ENCODE measurements around the gene MRGPRF. TPM values are rescaled to one million over a fixed set of nuclear protein-coding genes. Genes with fewer than 3 reads are reported as not detected.

Gene MRGPRF
- total RNA-seq, 1 experiment from 2014 or later, result 0.35 TPM

DNA sequence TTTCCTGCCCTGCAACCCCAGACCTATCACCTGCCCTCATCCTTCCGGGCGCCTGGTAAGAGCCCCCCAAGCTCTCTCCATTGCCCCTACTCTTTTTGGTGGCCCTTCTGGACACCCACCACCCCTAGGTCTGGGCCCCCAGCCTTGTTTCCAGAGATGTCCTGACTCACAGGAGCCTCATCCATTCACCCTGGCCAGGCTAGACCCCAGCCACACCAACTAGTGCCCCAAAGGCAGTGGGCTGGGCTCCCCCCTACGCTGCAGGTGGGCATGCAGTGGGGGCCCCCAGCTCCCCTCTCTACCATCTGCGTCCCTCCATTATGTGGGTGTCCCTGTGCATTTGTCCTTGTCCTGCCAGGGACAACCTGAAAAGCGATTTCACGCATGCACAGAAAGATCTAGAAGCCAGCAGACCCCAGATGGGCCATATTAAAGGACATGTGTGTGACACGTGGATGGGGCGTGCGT lies 1.4 kb downstream of the MRGPRF start:
- Histone ChIP-seq H3K4me3 (no peak overlapping the region), H3K9me3 (ENCODE audit: insufficient read depth, low read depth) (no peaks in the 10 kb centered on the region), H2AFZ (no peak overlapping the region), H3K36me3 (ENCODE audit: low read depth) (no peaks in the 10 kb centered on the region), H3K79me2 (ENCODE audit: low read depth) (no peaks in the 10 kb centered on the region), H3K4me1 (replicated peaks; ENCODE audit: insufficient read depth) (peaks cover 40% of the 10 kb centered on the region), H4K20me1 (ENCODE audit: insufficient read depth) (no peaks in the 10 kb centered on the region), H3K27me3 (ENCODE audit: insufficient read depth, low read depth) (peaks cover 15% of the 10 kb centered on the region; the same call in 1 of the 2 replicates), H3K4me2 (peak overlapping the region; percentile 73), H3K9me2 (ENCODE audit: insufficient read depth) (no peaks in the 10 kb centered on the region), H3F3A (ENCODE audit: insufficient read depth, low read depth) (peaks cover 23% of the 10 kb centered on the region), H3K27ac (no peak overlapping the region)
- BruUV-seq (replicated peaks), result no TSS peak
- CTCF ChIA-PET, result no interaction called here
- DNase-seq, result no peak
- TF ChIP-seq EZH2 (IDR thresholded peaks at IDR 0.05; ENCODE audit: low read depth) (no peak), CTCF (conservative IDR thresholded peaks at IDR 0.05) (no peak)
- intact Hi-C loops (cut with micrococcal nuclease; ENCODE audit: unreplicated experiment), result no loop called here
- POLR2A ChIA-PET (ENCODE audit: unreplicated experiment), result no interaction called here

DNA sequence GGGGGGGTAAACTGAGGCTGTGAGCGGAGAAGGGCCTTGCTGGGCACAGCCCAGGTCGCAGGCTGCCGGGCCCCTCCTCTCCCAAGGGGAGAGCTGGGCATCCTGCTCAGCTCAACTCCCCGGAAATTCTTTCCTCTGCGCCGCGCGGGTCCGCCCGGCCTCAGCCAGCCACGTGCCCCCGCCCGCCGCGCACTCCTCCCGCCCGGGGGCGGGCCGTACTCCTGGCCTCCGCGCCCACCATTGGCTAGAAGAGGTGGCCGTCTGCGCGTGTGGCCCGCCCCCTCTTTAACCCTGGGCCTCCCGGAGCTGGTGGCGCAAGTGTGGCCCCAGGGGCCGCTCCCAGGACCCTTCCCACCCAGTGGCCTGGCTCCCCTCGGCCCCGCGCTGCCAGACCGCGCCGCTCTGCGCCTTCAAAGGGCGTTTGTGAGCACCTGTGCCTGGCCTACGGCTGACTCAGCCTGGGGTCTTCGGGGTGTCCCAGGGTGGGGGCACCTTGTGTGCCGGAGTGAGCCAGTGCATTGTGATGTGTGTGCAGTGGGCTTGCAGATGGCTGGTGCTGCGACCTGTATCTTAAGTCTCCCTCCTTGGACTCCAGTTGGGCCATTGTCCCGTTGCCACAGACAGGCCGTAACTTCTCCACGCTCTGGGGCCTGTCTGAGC lies 2.0 kb downstream of the MRGPRF start:
- H3K27ac ChIP-seq, result no peak overlapping the region
- H3K4me3 ChIP-seq, result peak overlapping the region; percentile 41; the same call in 1 of the 2 replicates
- H3K9me3 ChIP-seq (ENCODE audit: insufficient read depth, low read depth), result no peaks in the 10 kb centered on the region
- ChIA-PET CTCF (interaction anchor here (0.5 to 1.0 kb wide), 4 partner anchors 10 to 891 kb away, joined by 3 to 6 read pairs (median 4); no protein-coding TSS in a partner anchor), POLR2A (ENCODE audit: unreplicated experiment) (interaction anchor here (0.5 to 0.6 kb wide), 4 partner anchors 37 to 1310 kb away, joined by 3 to 9 read pairs (median 3); partner anchors contain the start of genes C11orf24 and TPCN2)
- H3K27me3 ChIP-seq (ENCODE audit: insufficient read depth, low read depth), result peaks cover 15% of the 10 kb centered on the region; the same call in 1 of the 2 replicates
- H3K4me1 ChIP-seq (replicated peaks; ENCODE audit: insufficient read depth), result peaks cover 40% of the 10 kb centered on the region
- DNase-seq, result peak; percentile 46 to 93
- H3K9me2 ChIP-seq (ENCODE audit: insufficient read depth), result no peaks in the 10 kb centered on the region
- H3K36me3 ChIP-seq (ENCODE audit: low read depth), result no peaks in the 10 kb centered on the region
- TF ChIP-seq CTCF (conservative IDR thresholded peaks at IDR 0.05) (no peak), EZH2 (IDR thresholded peaks at IDR 0.05; ENCODE audit: low read depth) (no peak)
- H3F3A ChIP-seq (ENCODE audit: insufficient read depth, low read depth), result peaks cover 23% of the 10 kb centered on the region
- H2AFZ ChIP-seq, result no peak overlapping the region
- no peaks in the 10 kb centered on the region for H3K79me2 ChIP-seq (ENCODE audit: low read depth)
- peak overlapping the region; percentile 73 for H3K4me2 ChIP-seq
- intact Hi-C loops (cut with micrococcal nuclease; ENCODE audit: unreplicated experiment), result no loop called here
- BruUV-seq (replicated peaks), result no TSS peak
- no peaks in the 10 kb centered on the region for H4K20me1 ChIP-seq (ENCODE audit: insufficient read depth)

DNA sequence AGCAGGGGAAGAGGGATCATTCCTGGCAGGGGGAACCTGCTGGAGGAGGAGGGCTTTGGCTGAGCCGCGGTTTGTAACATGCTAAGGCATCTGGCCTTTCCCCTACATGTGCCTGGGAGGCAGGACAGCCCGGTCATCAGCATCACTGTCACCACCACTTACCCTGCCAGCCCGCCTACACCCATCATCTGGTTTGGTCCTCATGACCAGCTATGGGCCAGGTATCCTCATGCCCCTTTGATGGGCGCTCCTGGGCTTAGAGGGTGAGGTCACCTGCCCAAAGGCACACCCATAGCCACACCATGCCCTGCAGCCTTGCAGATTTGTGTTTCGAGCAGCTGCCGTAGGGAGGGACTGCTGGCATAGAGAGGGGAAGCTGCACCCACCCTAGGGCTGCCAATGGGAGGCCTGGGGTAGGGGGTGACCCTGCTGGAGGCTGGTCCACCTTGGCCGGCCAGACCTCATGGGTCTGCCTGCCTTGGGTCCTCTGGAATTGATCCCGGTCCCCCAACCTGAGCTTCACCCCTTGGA lies 2.6 kb downstream of the MRGPRF start:
- Histone ChIP-seq H3K4me2 (peak overlapping the region; percentile 73), H3K27ac (no peak overlapping the region), H4K20me1 (ENCODE audit: insufficient read depth) (no peaks in the 10 kb centered on the region), H3K9me3 (ENCODE audit: insufficient read depth, low read depth) (no peaks in the 10 kb centered on the region), H3K36me3 (ENCODE audit: low read depth) (no peaks in the 10 kb centered on the region), H3K27me3 (ENCODE audit: insufficient read depth, low read depth) (peaks cover 15% of the 10 kb centered on the region; the same call in 1 of the 2 replicates), H3K79me2 (ENCODE audit: low read depth) (no peaks in the 10 kb centered on the region), H3K4me1 (replicated peaks; ENCODE audit: insufficient read depth) (peaks cover 40% of the 10 kb centered on the region), H2AFZ (no peak overlapping the region), H3K9me2 (ENCODE audit: insufficient read depth) (no peaks in the 10 kb centered on the region), H3K4me3 (peak overlapping the region; percentile 41; the same call in 1 of the 2 replicates), H3F3A (ENCODE audit: insufficient read depth, low read depth) (peaks cover 23% of the 10 kb centered on the region)
- TSS peak; percentile 8 for BruUV-seq (replicated peaks)
- CTCF ChIA-PET, result interaction anchor here (0.5 to 1.0 kb wide), 4 partner anchors 10 to 892 kb away, joined by 3 to 6 read pairs (median 4); no protein-coding TSS in a partner anchor
- DNase-seq, result peak; percentile 58 to 68
- intact Hi-C loops (cut with micrococcal nuclease; ENCODE audit: unreplicated experiment), result no loop called here
- POLR2A ChIA-PET (ENCODE audit: unreplicated experiment), result interaction anchor here (0.5 to 0.6 kb wide), 3 partner anchors 38 to 1309 kb away, joined by 3 to 9 read pairs (median 3); partner anchors contain the start of genes C11orf24 and TPCN2
- TF ChIP-seq EZH2 (IDR thresholded peaks at IDR 0.05; ENCODE audit: low read depth), result no peak
- TF ChIP-seq CTCF (conservative IDR thresholded peaks at IDR 0.05), result no peak

Data from PC-9 (cell line).